Thoracic aorta (tissue), 2 donors: ENCODE data around the gene SLC22A2. TPM values are rescaled to one million over a fixed set of nuclear protein-coding genes. Genes with fewer than 3 reads are reported as not detected.

ENCODE experiments used
- ATAC-seq: fragments of 150-250 bp; one replicate; pipeline ENCODE4 v1.8.0; 2017; ENCODE audit warnings: low read depth; ENCODE audit not compliant: insufficient number of reproducible peaks, low FRiP score
- DNase-seq: peaks from one replicate; pipeline ENCODE4 v3.0.0-alpha.2; 2020; ENCODE audit warnings: low spot score
- H3K27ac ChIP-seq, 2 donors: fragments of 200-600 bp; sonication (generic); 1 replicate in 1 of 2; 2 replicates in 1 of 2; pipeline ENCODE4 v1.5.1; 2016; ENCODE audit warnings: mild to moderate bottlenecking in 2 of 2, moderate library complexity in 2 of 2
- H3K27me3 ChIP-seq: fragments of 200-600 bp; sonication (generic); replicated peaks from 2 replicates; pipeline ENCODE4 v1.6.0; 2016; ENCODE audit warnings: mild to moderate bottlenecking; ENCODE audit not compliant: insufficient read depth
- H3K36me3 ChIP-seq: fragments of 200-600 bp; sonication (generic); one replicate; pipeline ENCODE4 v1.5.1; 2016
- H3K4me1 ChIP-seq, 2 donors: fragments of 200-600 bp; sonication (generic); 1 replicate in 1 of 2; 2 replicates in 1 of 2; pipeline versions ENCODE4 v1.5.1 to v1.6.0; 2016; ENCODE audit warnings: low read depth in 2 of 2, mild to moderate bottlenecking in 1 of 2; ENCODE audit not compliant: control insufficient read depth in 1 of 2
- H3K4me3 ChIP-seq: fragments of 200-600 bp; sonication (generic); 2 replicates; pipeline ENCODE4 v1.5.1; 2016; ENCODE audit warnings: mild to moderate bottlenecking
- H3K9me3 ChIP-seq: fragments of 200-600 bp; sonication (generic); 2 replicates; pipeline ENCODE4 v1.5.1; 2016
- total RNA-seq, 2 donors: library from RNA; depleted of rRNA; stranded (reverse); fragments of >200 nt; gene quantifications; one replicate each; pipeline versions ENCODE4 v1.1.0 to v1.2.3, GENCODE V29; 2016
- TF ChIP-seq, protein P1 (sequence below): fragments of 200-600 bp; sonication (generic); IDR thresholded peaks from one replicate; pipeline ENCODE4 v1.5.1; 2019; ENCODE audit warnings: antibody characterized with exemption

Gene SLC22A2
- total RNA-seq, 2 donors from 2014 or later: not detected

DNA sequence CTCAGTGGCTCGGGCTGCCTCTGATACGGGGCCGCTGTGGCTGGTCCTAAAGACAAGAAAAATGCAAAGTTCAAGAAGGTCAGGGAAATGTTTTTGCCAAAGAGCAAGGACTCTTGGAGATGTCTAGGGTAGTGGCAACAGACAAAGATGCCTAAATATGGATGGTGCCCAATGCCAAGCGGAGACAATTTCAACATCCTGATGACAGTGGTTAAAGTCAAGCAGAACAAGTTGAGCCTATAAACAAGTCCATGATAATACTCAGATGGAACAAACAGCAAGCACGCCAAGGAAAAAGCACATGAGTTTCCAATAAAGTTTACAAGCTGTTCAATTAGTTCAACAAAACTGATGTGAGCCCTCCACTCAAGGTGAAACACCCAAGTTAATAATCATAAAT lies 85.9 kb downstream of the SLC22A2 start:
- ATAC-seq (no peak), DNase-seq (no peak)
- peaks cover 0 to 6% of the 10 kb centered on the region in 2 donors for H3K4me1 ChIP-seq
- H3K27me3 ChIP-seq: no peaks in the 10 kb centered on the region
- no peak overlapping the region for H3K4me3 ChIP-seq
- no peaks in the 10 kb centered on the region for H3K9me3 ChIP-seq
- no peaks in the 10 kb centered on the region for H3K36me3 ChIP-seq
- TF ChIP-seq, protein P1, sequence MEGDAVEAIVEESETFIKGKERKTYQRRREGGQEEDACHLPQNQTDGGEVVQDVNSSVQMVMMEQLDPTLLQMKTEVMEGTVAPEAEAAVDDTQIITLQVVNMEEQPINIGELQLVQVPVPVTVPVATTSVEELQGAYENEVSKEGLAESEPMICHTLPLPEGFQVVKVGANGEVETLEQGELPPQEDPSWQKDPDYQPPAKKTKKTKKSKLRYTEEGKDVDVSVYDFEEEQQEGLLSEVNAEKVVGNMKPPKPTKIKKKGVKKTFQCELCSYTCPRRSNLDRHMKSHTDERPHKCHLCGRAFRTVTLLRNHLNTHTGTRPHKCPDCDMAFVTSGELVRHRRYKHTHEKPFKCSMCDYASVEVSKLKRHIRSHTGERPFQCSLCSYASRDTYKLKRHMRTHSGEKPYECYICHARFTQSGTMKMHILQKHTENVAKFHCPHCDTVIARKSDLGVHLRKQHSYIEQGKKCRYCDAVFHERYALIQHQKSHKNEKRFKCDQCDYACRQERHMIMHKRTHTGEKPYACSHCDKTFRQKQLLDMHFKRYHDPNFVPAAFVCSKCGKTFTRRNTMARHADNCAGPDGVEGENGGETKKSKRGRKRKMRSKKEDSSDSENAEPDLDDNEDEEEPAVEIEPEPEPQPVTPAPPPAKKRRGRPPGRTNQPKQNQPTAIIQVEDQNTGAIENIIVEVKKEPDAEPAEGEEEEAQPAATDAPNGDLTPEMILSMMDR: no peak
- no peak overlapping the region for H3K27ac ChIP-seq

DNA sequence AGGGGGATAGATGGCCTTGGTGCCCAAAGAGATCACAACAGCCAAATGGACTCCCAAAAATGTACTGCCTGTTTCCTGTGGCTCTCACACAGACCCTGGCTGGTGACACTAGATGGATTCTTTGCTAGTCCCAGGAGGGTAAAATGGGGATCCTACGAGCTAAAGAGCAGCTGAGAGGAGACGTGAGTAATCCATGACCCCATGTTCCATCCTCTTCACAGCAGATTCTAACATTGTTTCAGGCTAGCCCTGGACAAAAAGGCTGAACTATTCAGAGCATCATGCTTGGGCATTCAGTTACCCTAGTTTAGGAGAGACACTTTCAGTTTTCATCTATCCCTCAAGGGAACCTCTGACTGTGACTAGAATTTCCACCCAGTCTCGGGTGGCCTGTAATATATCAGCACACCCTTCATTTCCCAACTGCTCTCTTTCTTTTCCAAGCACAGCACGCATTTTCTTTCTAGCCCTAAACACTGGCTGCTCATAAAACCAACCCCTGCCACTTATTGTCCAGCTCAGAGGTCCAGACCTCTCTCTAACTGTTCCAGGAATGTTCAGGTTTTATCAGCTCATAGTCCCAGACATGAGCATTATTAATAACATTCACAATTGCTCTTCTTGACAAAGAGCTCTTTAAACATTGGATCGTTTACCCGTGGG lies 88.5 kb downstream of the SLC22A2 start:
- DNase-seq (no peak), ATAC-seq (no peak)
- no peaks in the 10 kb centered on the region for H3K36me3 ChIP-seq
- H3K27ac ChIP-seq: peak overlapping the region in 1 of 2 donors; percentile 4
- TF ChIP-seq, protein P1: no peak
- no peaks in the 10 kb centered on the region for H3K9me3 ChIP-seq
- no peaks in the 10 kb centered on the region for H3K27me3 ChIP-seq
- no peak overlapping the region for H3K4me3 ChIP-seq
- peaks cover 0 to 6% of the 10 kb centered on the region in 2 donors for H3K4me1 ChIP-seq

- Histone ChIP-seq H3K27me3 (no peaks in the 10 kb centered on the region), H3K4me1 (peaks cover 0 to 6% of the 10 kb centered on the region in 2 donors), H3K27ac (no peak overlapping the region), H3K36me3 (no peaks in the 10 kb centered on the region), H3K4me3 (no peak overlapping the region), H3K9me3 (no peaks in the 10 kb centered on the region)
- no peak for DNase-seq
- ATAC-seq: no peak
- TF ChIP-seq, protein P1: no peak
Measured at GRCh38 chr6:160167604-160168399, 90.8 kb downstream of the SLC22A2 start.

Other genes starting within 250 kb of the SLC22A2 start
- gene SLC22A1, start 137.0 kb downstream of the SLC22A2 start, total RNA-seq: 1 to 10 TPM; 1.2 to 1.6 TPM
- gene SLC22A3, start 89.6 kb upstream of the SLC22A2 start, total RNA-seq: 100 to 1,000 TPM in 1 of 2 donors, 10 to 100 TPM in 1; 91.5 to 144 TPM